Ammon's horn (tissue), 1 donor: Measurements from ENCODE around the gene DEF6.

Source experiments
- DNase-seq: peaks from one replicate; pipeline ENCODE4 v3.0.0-alpha.2; 2016; ENCODE audit warnings: low spot score

DEF6 gene, protein sequence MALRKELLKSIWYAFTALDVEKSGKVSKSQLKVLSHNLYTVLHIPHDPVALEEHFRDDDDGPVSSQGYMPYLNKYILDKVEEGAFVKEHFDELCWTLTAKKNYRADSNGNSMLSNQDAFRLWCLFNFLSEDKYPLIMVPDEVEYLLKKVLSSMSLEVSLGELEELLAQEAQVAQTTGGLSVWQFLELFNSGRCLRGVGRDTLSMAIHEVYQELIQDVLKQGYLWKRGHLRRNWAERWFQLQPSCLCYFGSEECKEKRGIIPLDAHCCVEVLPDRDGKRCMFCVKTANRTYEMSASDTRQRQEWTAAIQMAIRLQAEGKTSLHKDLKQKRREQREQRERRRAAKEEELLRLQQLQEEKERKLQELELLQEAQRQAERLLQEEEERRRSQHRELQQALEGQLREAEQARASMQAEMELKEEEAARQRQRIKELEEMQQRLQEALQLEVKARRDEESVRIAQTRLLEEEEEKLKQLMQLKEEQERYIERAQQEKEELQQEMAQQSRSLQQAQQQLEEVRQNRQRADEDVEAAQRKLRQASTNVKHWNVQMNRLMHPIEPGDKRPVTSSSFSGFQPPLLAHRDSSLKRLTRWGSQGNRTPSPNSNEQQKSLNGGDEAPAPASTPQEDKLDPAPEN

GRCh38 chr6:35297601-35298481 lies at the start of gene DEF6:
Gene DEF6, plus strand, starts transcription at chr6:35297818. Its CDS starts 39 bp downstream, at chr6:35297857.
- DNase-seq: peak; percentile 78

DNA sequence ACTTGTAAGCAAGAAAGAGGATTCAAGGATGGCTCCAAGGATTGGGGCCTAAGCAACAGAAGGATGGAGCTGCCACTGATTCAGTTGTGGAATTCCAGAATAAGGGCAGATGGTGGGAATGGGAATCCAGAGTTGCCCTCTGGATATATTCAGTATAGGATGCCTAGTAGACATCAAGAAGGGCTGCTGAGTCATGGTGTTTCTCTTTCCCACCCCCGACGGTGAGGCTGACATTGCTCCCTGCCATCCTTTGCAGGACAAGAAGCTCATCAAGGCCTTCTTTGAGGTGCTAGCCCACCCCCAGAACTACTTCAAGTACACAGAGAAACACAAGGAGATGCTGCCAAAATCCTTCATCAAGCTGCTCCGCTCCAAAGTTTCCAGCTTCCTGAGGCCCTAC lies 49.3 kb upstream of the DEF6 start:
- no peak for DNase-seq

DNA sequence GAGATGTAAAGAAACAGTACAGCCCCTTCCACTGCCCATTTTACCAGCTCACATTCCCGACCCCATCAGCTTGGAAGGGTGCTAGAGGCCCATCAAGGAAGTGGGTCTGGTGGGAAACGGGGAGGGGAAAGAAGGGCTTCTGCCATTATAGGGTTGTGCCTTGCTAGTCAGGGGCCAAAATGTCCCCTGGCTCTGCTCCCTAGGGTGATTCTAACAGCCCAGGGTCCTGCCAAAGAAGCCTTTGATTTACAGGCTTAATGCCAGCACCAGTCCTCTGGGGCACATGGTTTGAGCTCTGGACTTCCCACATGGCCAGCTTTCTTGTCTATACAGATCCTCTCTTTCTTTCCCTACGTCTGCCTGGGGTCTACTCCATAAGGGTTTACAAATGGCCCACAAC lies 48.7 kb upstream of the DEF6 start:
- DNase-seq: no peak

DNA sequence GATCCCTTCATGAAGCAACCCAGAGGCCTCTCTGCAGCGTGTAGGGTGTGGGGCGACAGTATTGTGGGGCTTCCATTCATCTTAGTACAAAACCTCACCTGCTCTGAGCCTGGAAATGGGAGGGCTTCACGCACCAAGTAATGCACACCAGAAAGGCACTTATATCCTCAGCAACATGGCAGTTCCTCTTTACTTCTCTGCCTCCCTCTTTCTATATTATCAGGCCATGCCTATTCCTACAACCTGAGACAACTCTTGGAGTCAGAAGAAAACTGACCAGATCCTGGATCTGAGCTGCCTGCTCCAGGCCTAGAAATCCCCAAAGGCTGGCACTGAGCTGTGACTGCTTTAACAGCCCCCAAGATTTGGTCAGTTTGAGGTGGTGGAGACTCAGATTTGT lies 45.7 kb upstream of the DEF6 start:
- DNase-seq: no peak

DNA sequence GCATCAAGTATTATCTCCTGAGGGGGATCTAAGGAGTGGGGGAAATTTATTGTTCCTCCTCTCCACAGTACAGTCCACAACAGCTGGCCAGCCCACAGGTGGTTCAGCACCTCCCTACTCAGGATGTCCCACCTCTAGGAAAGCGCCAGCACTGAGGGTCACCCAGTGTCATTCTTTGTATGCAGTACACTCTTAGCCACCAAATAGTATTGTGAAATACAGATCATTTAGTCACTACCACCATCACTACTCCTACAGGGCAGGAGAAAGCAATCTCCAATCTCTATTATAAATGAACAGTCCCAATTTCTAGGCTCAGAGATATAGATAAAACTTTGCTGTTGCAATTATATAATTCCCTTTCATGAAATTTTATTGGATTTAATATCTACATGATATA lies 44.4 kb upstream of the DEF6 start:
- no peak for DNase-seq

DNA sequence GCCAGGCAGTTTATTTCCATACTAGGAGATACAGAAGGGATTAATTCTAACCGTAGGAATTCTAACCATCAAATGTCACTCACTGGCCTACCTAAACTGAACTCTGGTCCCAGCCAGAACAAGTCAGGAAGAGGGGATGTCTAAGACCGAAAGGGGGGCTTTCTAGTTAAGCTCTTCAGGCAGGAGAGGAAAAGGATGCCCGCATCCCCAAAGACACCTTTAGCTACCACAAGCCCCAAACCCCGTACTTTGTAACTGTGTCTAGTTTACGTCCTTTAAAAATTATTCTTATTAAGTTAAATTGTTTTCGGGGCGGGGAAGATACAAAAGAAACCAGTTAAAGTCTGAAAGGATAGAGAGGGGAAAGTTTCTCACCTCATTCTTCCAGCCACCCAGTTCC lies 39.3 kb upstream of the DEF6 start:
- DNase-seq: no peak

GRCh38 chr6:35258858-35259193 lies 38.8 kb upstream of the DEF6 start:
- DNase-seq: no peak

DNA sequence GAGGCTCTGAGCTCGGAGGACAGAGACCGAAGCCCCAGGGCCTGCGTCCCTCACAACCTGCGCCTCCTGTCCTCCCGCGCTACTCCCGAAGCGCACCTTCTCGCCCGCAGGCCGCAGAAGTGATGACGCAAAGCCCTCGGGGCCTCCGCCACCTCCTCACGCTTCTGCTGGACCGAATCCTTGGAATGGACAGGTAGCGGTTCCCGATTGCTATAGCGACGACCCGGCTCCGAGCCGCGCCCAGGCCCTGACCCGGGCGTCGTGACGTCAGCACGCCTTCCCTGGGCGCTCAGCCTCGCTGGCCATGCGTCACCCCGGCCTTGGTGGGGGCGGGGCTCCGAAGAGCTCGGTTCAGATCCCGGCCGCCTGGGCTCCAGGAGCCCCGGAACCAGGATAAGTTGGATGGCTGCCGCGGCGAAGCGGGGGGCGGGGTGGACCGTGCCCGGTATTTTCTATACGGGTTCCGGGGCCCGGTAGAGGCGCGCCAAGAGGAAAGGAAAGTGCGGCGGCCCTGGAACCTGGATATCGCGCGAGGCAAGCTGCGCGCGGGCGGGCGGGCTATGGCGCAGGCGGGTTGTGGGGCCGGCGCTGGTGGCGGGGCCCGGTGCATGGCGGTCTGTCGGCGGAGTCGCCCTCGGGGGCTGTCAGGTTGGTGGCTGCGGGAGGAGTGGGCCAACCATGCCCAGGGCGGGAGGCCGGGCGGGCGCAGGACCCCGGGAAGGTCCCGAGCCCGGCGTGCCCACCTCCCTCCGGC lies 38.2 kb upstream of the DEF6 start, which contains the start of gene ZNF76:
Gene ZNF76, plus strand, starts transcription at position 542 of the 754 bp plus-strand sequence. CDS start 21,417 bp downstream, outside the sequence.
- DNase-seq: peak; percentile 98

DNA sequence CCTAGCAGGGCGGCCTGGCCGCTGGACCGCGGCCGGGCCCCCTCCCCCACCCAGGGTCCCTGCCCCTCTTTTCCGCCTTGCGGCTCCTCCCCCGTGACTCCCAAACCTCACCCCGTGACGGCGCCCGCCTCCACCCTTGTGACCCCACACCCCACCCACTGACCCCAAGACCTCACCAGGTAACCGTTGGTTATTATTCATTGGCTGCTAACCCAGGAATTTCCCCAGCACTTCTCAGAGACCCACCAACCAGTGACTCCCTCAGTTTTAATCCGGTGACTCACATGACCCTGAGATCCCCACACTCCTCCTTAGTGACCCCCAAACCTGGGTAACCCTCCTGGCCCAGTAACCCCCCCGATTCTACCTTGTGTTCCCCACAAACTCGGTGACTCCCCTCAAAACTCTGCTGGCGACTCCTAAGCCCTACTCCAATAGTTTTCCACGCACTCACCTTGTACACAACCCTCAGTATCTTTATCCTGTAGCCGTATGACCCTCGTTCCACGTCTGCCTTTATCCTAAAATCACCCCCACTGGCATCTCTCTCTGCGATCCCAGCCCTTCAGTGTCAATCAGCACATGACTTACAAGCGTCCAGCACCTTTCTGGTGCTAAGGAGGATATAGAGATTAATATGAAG lies 37.5 kb upstream of the DEF6 start:
- peak; percentile 39 for DNase-seq

- no peak for DNase-seq
Observed at GRCh38 chr6:35260591-35261570, 36.7 kb upstream of the DEF6 start.

- no peak for DNase-seq
Observed at GRCh38 chr6:35262596-35262995, 35.0 kb upstream of the DEF6 start.

GRCh38 chr6:35264550-35265274 lies 32.9 kb upstream of the DEF6 start:
- DNase-seq: no peak

DNA sequence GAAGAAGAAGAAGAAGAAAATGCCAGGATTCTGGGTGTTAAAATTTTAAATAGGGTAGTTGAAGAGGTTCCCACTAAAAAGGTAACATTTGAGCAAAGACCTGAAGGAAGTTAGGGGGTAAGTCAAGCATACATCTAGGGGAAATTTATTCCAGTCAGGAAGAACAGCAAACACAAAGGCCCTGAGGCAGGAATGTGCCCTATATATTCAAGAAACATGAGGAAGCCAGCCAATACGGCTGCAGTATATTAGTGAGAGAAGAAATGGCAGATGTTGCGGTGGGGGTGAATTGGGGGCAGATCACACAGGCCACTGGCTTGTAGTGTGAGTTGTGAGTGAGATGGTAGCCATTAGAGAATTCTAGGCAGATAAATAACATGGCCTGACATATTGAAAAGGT lies 32.1 kb upstream of the DEF6 start:
- DNase-seq: no peak

GRCh38 chr6:35267446-35267845 lies 30.2 kb upstream of the DEF6 start:
- DNase-seq: no peak

- DNase-seq: no peak
Observed at GRCh38 chr6:35267897-35268296, 29.7 kb upstream of the DEF6 start.

DNA sequence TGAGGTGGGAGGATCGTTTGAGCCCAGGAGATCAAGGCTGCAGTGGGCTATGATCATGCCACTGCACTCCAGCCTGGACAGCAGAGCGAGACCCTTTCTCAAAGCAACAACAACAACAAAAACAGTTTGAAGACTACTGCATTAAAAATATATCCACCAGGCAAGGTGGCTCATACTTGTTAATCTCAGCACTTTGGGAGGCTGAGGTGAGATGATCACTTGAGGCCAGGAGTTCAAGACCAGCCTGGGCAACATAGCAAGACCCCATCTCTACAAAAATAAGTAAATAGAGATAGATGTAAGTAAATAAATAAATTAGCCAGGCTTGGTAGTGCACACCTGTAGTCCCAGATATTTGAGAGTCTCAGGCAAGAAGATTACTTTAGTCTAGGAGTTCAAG lies 25.6 kb upstream of the DEF6 start:
- DNase-seq: no peak

- DNase-seq: no peak
Observed at GRCh38 chr6:35273822-35274559, 23.6 kb upstream of the DEF6 start.

- DNase-seq: no peak
Observed at GRCh38 chr6:35275744-35276260, 21.8 kb upstream of the DEF6 start.

DNA sequence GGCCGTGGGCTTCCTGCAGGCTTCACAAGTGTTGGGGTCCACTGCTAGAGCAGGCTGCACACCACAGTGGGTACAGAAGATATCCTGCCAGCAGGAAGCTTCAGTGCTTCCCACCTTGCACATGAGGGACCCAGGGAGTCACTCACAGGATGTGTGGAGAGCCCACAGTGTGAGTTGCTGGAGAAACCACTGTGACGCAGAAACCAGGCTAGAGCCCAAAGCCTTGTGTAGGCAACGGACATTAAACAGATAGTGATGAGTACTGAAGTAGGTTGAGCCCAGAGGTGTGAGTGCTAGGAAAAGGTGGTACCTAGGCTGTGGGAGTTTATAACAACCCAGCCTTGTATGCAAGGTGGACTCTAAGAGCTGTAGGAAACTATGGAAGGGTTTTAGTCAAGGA lies 18.9 kb upstream of the DEF6 start:
- no peak for DNase-seq
